Endothelial cell of umbilical vein (primary cell): ENCODE results near the gene NIPA2. TPM values are rescaled to one million over a fixed set of nuclear protein-coding genes. Genes with fewer than 3 reads are reported as not detected.

Experiments used
- BruUV-seq: library from RNA; stranded (reverse); fragments of 400-500 nt; replicated peaks from 2 replicates; lab custom pipeline; 2021; lab: Mats Ljungman, UMichigan
- CTCF ChIA-PET: fragments of 300-600, 350-600 bp; sonication (Branson Sonifier 250); formaldehyde crosslinking; loops from one replicate; lab custom pipeline; 2021; ENCODE audit warnings: antibody characterized with exemption, inconsistent platforms; lab: Charles Lee
- POLR2A ChIA-PET: fragments of 300-600, 350-600 bp; sonication (Branson Sonifier 250); formaldehyde crosslinking; loops from one replicate; lab custom pipeline; 2021; ENCODE audit warnings: antibody characterized with exemption, inconsistent platforms; lab: Charles Lee
- DNase-seq: peaks from one replicate; pipeline ENCODE4 v3.0.0-alpha.2; 2011; ENCODE audit warnings: low read depth, low spot score
- FAIRE-seq: peaks from 2 replicates; lab custom pipeline; 2011; peaks lifted over from hg19 to GRCh38; lab: Jason Lieb, UNC
- H2AFZ ChIP-seq: 2 replicates; pipeline ENCODE4 v1.6.0; 2012; ENCODE audit warnings: low read depth, low read length, control low read depth, inconsistent platforms
- H3K27ac ChIP-seq: 2 replicates; pipeline ENCODE4 v1.5.1; 2011; ENCODE audit warnings: low read depth, mild to moderate bottlenecking, control low read depth, low read length, moderate library complexity; ENCODE audit not compliant: insufficient read depth
- H3K27me3 ChIP-seq, 2 experiments: 2 replicates each; pipeline versions ENCODE4 v1.6.0 to v1.6.1; 2011; ENCODE audit warnings: low read length in 2 of 2, mixed read lengths in 1 of 2; ENCODE audit not compliant: control insufficient read depth in 2 of 2, insufficient read depth in 2 of 2
- H3K36me3 ChIP-seq, 2 experiments: 2 replicates in 1 of 2; 3 replicates in 1 of 2; pipeline ENCODE4 v1.5.1; 2011; ENCODE audit warnings: low read length in 2 of 2, mild to moderate bottlenecking in 1 of 2, moderate library complexity in 1 of 2; ENCODE audit not compliant: control insufficient read depth in 2 of 2, insufficient read depth in 2 of 2; ENCODE audit errors: extremely low read depth in 1 of 2
- H3K4me1 ChIP-seq: 3 replicates; pipeline ENCODE4 v1.5.1; 2011; ENCODE audit warnings: mild to moderate bottlenecking, low read length; ENCODE audit not compliant: control insufficient read depth, insufficient read depth; ENCODE audit errors: extremely low read depth
- H3K4me2 ChIP-seq: 2 replicates; pipeline ENCODE4 v1.6.1; 2011; ENCODE audit warnings: low read length, control low read depth, mixed read lengths; ENCODE audit not compliant: insufficient read depth
- H3K4me3 ChIP-seq, 3 experiments: fragments of 200-600 bp in 1 of 3; sonication (generic), shearing (Covaris generic) in 1 of 3; replicated peaks in 1 of 3; 2 replicates each; pipeline ENCODE4 v1.5.1; 2011 to 2016; ENCODE audit warnings: control low read depth in 3 of 3, low read length in 3 of 3, mild to moderate bottlenecking in 2 of 3, inconsistent platforms in 1 of 3, low read depth in 1 of 3, moderate library complexity in 1 of 3; ENCODE audit not compliant: insufficient read depth in 1 of 3
- H3K79me2 ChIP-seq: 2 replicates; pipeline ENCODE4 v1.6.0; 2012; ENCODE audit warnings: low read length, inconsistent platforms; ENCODE audit not compliant: control insufficient read depth, insufficient read depth
- H3K9ac ChIP-seq: replicated peaks from 2 replicates; pipeline ENCODE3; 2011; ENCODE audit warnings: low read length, control low read depth; ENCODE audit not compliant: insufficient read depth; ENCODE audit errors: extremely low read depth
- H3K9me1 ChIP-seq: replicated peaks from 3 replicates; pipeline ENCODE4 v1.6.0; 2011; ENCODE audit warnings: mild to moderate bottlenecking, low read length; ENCODE audit not compliant: control insufficient read depth, insufficient read depth; ENCODE audit errors: extremely low read depth
- H3K9me3 ChIP-seq: replicated peaks from 2 replicates; pipeline ENCODE4 v1.5.1; 2012; ENCODE audit warnings: low read length, inconsistent platforms; ENCODE audit not compliant: control insufficient read depth, insufficient read depth
- H4K20me1 ChIP-seq: replicated peaks from 2 replicates; pipeline ENCODE3; 2011; ENCODE audit warnings: mild to moderate bottlenecking, low read length; ENCODE audit not compliant: control insufficient read depth, insufficient read depth; ENCODE audit errors: extremely low read depth
- EZH2 ChIP-seq: IDR thresholded peaks from 2 replicates; pipeline ENCODE4 v1.6.1; 2012; ENCODE audit warnings: borderline replicate concordance, low read depth, mild to moderate bottlenecking, moderate library complexity, low read length, inconsistent platforms; ENCODE audit not compliant: severe bottlenecking
- FOS ChIP-seq: IDR thresholded peaks from 2 replicates; pipeline ENCODE4 v1.6.1; 2011; ENCODE audit warnings: mild to moderate bottlenecking, low read length, moderate library complexity, borderline replicate concordance; ENCODE audit not compliant: insufficient read depth
- GATA2 ChIP-seq: IDR thresholded peaks from 2 replicates; pipeline ENCODE4 v1.7.0; 2011; ENCODE audit warnings: low read depth, mild to moderate bottlenecking, moderate library complexity, mixed read lengths, low read length; ENCODE audit not compliant: insufficient read length, insufficient read depth
- JUN ChIP-seq: IDR thresholded peaks from 2 replicates; pipeline ENCODE4 v1.6.1; 2011; ENCODE audit warnings: borderline replicate concordance, low read depth; ENCODE audit not compliant: insufficient read length, insufficient read depth
- MYC ChIP-seq: IDR thresholded peaks from one replicate; pipeline ENCODE4 v1.6.1; 2011; ENCODE audit warnings: mild to moderate bottlenecking, low read depth, low read length
- POLR2A ChIP-seq: IDR thresholded peaks from 2 replicates; pipeline ENCODE4 v1.6.1; 2012; ENCODE audit warnings: low read depth, mild to moderate bottlenecking, control low read depth, low read length
- POLR2AphosphoS5 ChIP-seq: IDR thresholded peaks from 2 replicates; pipeline ENCODE4 v1.6.1; 2012; ENCODE audit warnings: low read depth, mild to moderate bottlenecking, control low read depth, low read length, moderate library complexity; ENCODE audit not compliant: insufficient read depth
- dilution Hi-C: fragments of 300-500 bp; cut with MboI; formaldehyde crosslinking; loops from one replicate; pipeline ENCODE4 v1.15.0; 2019; ENCODE audit warnings: low sequenced_read_pairs; ENCODE audit not compliant: extremely low pct_ligation_motif_present
- intact Hi-C: fragments of 100-400 bp; cut with micrococcal nuclease; formaldehyde crosslinking; loops from one replicate; pipeline ENCODE4 v1.10.0; 2022
- polyA plus RNA-seq, 4 experiments: library from polyadenylated mRNA; depleted of rRNA in 3 of 4; stranded (reverse) in 3 of 4; unstranded in 1 of 4; fragments of >200 nt; gene quantifications; 2 replicates each; pipeline versions ENCODE4 v1.2.1 to v1.2.3, GENCODE V29; 2011 to 2012; ENCODE audit warnings: missing spikeins in 1 of 4
- total RNA-seq: library from RNA; stranded (reverse); gene quantifications from 2 replicates; pipeline ENCODE4 v1.2.3, GENCODE V29; 2021
- TF ChIP-seq, protein P1 (sequence below), 2 donors: IDR thresholded peaks; 1 replicate in 1 of 2; 2 replicates in 1 of 2; pipeline ENCODE4 v1.5.1; 2011; ENCODE audit warnings: low read length in 2 of 2, mild to moderate bottlenecking in 2 of 2, moderate library complexity in 2 of 2, control low read depth in 1 of 2, inconsistent platforms in 1 of 2, low read depth in 1 of 2; ENCODE audit not compliant: insufficient read depth in 1 of 2; ENCODE audit errors: extremely low read depth in 1 of 2
- TF ChIP-seq, protein P2 (sequence below): IDR thresholded peaks from 2 replicates; pipeline ENCODE4 v1.6.1; 2011; ENCODE audit not compliant: insufficient read depth, insufficient read length

The NIPA2 gene
- total and polyA plus RNA-seq, 2 donors (not counting 3 experiments of a cell fraction or from before 2014, with no cell fraction given): 55.2 to 75.7 TPM

- Histone ChIP-seq H3K9me3 (no peaks in the 10 kb centered on the region), H3K4me2 (no peak overlapping the region), H4K20me1 (no peaks in the 10 kb centered on the region), H3K79me2 (no peaks in the 10 kb centered on the region), H3K4me1 (no peaks in the 10 kb centered on the region), H3K9ac (no peak overlapping the region), H3K27me3 (no peaks in the 10 kb centered on the region), H3K36me3 (peaks cover 15 to 25% of the 10 kb centered on the region in 2 experiments), H3K9me1 (no peaks in the 10 kb centered on the region), H3K4me3 (no peak overlapping the region), H2AFZ (no peak overlapping the region), H3K27ac (no peak overlapping the region)
- DNase-seq: no peak
- BruUV-seq: no TSS peak
- ChIA-PET CTCF (no interaction called here), POLR2A (no interaction called here)
- no peak for FAIRE-seq
- intact Hi-C loops (no loop called here), dilution Hi-C loops (no loop called here)
- TF ChIP-seq POLR2AphosphoS5 (no peak), MYC (no peak)
- TF ChIP-seq, protein P1, sequence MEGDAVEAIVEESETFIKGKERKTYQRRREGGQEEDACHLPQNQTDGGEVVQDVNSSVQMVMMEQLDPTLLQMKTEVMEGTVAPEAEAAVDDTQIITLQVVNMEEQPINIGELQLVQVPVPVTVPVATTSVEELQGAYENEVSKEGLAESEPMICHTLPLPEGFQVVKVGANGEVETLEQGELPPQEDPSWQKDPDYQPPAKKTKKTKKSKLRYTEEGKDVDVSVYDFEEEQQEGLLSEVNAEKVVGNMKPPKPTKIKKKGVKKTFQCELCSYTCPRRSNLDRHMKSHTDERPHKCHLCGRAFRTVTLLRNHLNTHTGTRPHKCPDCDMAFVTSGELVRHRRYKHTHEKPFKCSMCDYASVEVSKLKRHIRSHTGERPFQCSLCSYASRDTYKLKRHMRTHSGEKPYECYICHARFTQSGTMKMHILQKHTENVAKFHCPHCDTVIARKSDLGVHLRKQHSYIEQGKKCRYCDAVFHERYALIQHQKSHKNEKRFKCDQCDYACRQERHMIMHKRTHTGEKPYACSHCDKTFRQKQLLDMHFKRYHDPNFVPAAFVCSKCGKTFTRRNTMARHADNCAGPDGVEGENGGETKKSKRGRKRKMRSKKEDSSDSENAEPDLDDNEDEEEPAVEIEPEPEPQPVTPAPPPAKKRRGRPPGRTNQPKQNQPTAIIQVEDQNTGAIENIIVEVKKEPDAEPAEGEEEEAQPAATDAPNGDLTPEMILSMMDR (IDR thresholded peaks at IDR 0.05; ENCODE audit: extremely low read depth in 1 of 2, insufficient read depth in 1 of 2, low read depth in 1 of 2, low read length in 2 of 2): no peak
Measured at GRCh38 chr15:22908830-22909229, 70.4 kb downstream of the NIPA2 start.

- TF ChIP-seq EZH2 (no peak), FOS (no peak), MYC (no peak), JUN (no peak), GATA2 (no peak), POLR2A (no peak), POLR2AphosphoS5 (no peak)
- TF ChIP-seq, protein P2, sequence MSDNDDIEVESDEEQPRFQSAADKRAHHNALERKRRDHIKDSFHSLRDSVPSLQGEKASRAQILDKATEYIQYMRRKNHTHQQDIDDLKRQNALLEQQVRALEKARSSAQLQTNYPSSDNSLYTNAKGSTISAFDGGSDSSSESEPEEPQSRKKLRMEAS: no peak
- TF ChIP-seq, protein P1 (IDR thresholded peaks at IDR 0.05; ENCODE audit: extremely low read depth in 1 of 2, insufficient read depth in 1 of 2, low read depth in 1 of 2, low read length in 2 of 2): no peak
- Histone ChIP-seq H3K4me3 (no peak overlapping the region), H3K79me2 (no peaks in the 10 kb centered on the region), H3K9ac (no peak overlapping the region), H3K27ac (no peak overlapping the region), H2AFZ (no peak overlapping the region), H3K9me1 (no peaks in the 10 kb centered on the region), H3K4me2 (no peak overlapping the region), H3K9me3 (no peaks in the 10 kb centered on the region), H4K20me1 (no peaks in the 10 kb centered on the region), H3K27me3 (no peaks in the 10 kb centered on the region), H3K36me3 (peaks cover 15 to 30% of the 10 kb centered on the region in 2 experiments), H3K4me1 (no peaks in the 10 kb centered on the region)
- BruUV-seq: no TSS peak
- intact Hi-C loops: no loop called here
- DNase-seq (no peak), FAIRE-seq (no peak)
- dilution Hi-C loops: no loop called here
- CTCF ChIA-PET: no interaction called here
- POLR2A ChIA-PET: no interaction called here
Measured at GRCh38 chr15:22911306-22911705, 72.8 kb downstream of the NIPA2 start.
